ENCODE results near the gene SLC25A42.
"Not testable (repeated sequence)": the region's sequence is repeated elsewhere in the genome, so short reads cannot be mapped to it uniquely, and the experiment has no call there.

The SLC25A42 gene, protein sequence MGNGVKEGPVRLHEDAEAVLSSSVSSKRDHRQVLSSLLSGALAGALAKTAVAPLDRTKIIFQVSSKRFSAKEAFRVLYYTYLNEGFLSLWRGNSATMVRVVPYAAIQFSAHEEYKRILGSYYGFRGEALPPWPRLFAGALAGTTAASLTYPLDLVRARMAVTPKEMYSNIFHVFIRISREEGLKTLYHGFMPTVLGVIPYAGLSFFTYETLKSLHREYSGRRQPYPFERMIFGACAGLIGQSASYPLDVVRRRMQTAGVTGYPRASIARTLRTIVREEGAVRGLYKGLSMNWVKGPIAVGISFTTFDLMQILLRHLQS

DNA sequence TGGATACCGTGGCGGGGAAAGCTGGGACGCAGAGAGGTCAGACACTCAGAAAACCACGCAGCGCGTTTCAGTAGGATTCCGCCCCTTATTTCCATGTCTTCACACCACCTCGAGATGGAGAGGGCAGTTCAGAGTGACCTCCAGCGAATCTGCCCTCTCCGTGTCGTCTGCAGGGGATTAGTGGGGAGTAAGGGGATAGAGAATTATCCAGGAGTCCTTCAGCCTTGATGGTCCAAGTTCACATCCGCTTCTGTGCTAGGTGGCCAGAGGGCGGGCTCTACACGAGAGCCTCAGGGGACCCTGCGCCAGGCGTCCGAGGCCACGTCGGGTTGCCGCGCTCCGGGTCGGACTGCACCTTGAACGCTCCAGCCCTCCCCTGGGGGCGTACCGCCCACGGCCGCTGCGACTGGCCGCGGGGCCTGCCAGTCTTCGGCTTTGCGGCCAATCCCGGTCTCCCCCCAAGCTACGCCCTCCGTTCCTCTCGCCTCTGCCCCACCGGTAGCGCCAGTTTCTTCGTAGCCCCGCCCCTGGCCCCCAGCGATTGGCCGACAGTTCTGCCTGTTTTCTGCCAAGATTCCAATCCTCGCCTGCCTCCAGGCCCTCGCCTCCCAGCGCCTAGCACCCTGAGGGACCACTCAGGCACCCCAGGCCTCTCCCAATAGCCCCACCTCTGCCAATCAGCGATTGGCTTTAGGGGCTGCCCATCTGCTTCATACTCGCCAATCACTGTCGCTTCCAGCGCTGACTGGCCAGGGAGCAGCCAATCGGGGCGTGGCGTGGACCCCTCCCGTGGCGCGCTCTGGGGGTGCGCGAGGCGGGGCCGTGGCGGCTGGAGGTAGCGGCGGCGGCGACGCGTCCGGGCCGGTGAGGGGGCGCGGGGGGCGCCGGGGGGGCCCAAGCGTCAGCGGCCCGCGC, at the start of gene SLC25A42:
Gene SLC25A42 (plus strand): TSS at position 812 of the 915 bp plus-strand sequence. CDS start 32,131 bp downstream, outside the sequence.
- peak; percentile 95 for DNase-seq

DNA sequence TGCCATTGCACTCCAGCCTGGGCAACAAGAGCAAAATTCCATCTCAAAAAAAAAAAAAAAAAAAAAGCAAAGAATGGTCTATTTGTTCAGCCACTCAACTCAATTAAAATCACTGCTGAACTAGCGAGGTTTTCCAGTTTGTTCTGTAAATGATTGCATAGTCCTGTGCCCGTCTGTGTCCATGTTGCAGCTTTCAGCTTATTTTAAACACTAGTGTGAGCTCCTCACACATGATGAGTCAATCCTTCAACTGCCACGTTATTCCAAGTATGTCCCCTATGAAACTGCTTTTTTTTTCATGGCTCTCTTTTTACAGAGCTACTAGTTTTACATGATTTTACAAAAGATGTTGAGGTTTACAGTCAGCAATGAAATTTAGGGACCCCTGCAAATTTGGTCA, 42.7 kb upstream of the SLC25A42 start:
- no peak for DNase-seq

DNA sequence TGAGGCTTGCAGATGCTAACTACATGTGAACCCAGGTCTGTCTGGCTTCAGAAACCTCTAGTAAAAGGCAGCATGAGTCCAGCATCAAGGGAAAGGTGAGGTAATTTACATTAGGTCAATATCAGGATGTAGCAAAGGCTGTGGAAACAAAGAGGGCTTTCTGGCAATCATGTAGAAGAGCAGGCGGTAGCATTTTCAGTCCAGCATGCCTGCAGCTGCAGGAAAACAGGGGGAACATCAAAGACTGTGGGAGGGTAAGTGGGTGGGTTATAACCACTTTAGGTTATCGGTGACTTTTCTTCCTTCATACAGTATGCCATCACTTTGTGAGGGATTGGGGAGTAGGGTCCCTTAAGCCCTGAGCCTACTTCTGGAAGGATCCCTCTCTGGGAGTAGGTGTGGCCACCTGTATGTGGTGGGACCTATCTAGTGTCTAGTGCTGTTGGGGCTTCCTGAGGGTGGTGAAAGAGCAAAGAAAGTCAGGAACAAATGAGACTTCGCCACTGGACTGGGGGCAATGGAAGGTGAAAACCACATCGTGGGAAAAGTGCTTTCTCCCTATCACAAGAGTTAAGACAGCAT, 41.3 kb upstream of the SLC25A42 start:
- no peak for DNase-seq

DNA sequence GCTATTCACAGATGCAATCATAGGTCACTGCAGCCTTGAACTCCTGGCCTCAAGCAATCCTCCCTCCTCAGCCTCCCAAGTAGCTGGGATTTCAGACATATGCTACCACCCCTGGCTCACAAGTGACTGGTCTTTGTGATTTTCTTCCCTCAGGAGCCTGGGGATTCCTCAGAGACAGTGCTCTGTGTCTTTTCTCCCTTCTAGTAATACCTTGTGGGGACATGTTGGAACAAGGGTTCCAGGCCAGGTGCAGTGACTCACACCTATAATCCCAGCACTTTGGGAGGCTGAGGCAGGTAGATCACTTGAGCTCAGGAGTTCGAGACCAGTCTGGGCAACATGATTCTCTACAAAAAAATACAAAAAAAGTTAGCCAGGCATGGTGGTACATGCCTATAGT, 40.4 kb upstream of the SLC25A42 start:
- DNase-seq: not testable (repeated sequence)

DNA sequence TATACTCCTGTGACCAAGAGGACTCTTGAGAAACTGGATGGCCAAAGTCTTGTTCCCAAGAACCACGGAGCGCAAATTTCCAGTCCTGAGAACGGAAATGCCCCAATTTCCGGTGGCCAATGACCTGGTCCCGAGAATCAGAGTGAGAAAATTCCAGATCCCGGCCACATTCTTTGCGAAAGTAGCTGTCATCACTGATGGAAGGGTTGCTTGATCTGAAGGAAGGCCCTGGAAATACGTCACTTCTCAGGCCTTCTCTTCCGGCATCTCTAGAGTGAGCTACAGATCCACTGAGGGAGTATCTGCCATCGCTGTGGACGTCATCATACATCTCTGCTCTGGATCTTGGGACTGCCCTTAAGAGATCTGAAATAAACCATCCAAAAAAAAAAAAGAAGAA, 37.9 kb upstream of the SLC25A42 start:
- DNase-seq: no peak

DNA sequence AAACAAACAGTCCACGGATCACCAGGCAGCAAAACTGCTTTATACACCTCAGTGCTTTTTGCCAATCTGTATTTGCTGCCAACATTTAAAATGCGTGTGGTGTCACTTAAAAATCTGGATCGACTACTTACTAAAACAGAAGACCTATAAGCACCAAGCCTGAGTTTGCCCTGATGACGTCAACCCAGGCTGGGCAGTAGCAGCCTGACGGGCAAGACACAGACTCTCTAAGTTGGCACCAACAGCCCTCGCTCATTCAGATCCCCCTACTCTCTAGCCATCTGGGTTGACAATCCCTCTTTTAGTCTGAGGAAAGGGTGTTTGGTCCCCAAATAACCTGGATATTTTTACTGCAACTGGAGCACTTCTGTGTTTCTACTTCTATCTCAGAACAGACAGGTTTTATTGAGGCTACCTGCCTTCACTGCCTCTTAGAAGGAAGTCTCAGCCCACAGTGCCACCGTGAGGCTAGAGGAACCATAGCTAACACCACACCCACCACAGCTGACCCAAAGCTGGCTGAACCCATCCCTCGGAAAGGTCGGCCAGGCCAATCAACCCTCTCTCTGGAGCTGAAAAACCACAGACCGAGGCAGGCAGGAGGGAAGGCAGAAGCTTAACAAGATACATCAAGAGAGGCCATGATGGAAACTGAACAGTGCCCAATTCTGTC, 37.4 kb upstream of the SLC25A42 start:
- no peak for DNase-seq

DNA sequence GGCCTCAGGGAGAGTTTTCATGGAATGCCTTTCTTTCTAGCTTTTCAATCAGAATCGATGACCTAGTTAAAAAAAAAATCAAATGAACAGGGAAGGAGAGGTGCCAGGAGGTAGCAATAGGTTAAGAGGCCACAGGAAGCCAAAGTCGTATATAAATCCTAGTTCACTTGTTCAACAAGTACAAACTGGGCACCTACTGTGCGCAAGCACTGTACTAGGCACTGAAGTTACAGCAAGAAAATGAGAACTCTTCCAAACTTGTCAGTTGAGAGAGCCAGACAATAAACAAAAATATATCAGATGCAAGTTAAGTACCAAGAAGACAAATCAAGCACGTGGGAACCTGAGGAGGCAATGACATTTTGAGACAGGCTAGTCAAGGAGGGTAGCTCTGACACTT, 36.6 kb upstream of the SLC25A42 start:
- DNase-seq: no peak

DNA sequence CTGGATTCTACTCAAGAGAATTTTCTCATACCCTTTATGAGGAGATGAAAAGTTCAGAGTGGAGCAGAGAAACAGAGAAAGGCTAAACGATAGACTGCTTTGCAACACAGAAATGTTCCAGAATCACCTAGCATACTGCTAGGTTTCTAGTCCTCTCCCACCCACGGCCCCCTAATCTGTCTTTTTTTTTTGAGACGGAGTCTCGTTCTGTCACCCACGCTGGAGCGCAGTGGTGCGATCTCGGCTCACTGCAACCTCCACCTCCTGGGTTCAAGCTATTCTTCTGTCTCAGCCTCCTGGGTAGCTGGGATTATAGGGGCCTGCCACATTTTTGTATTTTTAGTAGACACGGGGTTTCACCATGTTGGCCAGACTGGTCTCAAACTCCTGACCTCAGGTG, 35.3 kb upstream of the SLC25A42 start:
- DNase-seq: no peak

DNA sequence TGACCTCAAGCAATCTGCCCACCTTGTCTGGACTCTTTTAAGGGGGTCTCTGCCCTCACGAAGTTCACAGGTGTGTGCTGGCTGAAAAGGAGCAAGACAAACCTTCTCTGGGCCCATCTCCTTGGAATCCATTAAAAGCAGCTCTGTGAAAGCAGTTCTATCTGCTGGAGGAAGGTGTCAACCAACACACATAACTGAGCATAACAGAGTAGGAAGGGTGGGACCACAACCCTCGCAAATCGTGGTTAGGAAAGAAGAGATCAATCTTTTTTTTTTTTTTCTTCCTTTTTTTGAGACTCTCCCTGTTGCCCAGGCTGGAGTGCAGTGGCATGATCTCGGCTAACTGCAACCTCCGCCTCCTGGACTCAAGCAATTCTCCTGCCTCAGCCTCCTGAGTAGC, 31.9 kb upstream of the SLC25A42 start:
- DNase-seq: no peak

DNA sequence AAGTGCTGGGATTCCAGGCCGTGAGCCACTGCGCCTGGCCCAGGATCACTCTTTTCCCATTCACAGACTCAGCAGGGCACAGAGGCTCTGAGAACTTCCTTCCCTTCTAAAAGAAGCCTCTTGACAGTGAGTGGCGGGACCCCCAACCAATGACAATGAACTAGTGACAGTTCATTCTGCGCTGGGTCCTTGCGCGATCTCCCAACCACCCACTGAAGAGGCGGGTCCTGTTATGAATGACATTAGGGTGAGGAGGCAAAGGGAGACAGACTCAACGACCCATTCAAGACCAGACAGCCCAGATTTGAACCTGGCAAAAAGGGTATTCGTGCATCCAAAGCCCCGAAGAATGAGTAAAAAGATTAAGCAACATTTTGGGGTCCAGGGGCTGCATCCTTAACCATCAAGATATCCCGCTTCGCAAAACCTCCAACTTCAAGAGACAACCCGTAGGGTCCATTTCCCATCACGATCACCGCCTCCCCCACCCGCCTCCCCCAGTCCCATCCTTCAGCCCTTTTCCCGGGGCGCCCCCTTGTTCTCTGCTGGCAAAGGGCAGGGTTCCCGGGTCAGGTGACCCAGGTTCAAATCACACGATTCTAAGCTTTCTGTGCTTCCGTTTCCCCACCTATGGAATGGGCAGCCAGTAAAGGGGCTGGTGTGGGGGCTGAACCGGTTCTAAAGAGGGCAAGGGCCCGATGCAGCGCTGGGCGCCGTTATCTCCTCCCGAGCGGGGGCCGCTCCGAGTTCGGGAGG, 31.2 kb upstream of the SLC25A42 start:
- DNase-seq: peak; percentile 58

DNA sequence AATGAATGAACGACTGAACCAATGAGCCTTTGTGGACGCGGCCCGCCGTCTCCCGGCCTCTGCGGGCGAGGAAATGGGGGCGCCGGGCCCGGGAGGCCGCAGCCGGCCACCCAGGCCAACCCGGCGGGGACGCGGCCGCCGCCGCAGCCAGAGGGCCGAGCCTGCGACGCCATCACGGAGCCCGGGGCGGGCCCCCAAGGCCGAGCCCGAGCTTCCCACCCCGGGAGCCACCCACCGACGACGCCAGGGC, 30.7 kb upstream of the SLC25A42 start:
- DNase-seq: no peak

DNA sequence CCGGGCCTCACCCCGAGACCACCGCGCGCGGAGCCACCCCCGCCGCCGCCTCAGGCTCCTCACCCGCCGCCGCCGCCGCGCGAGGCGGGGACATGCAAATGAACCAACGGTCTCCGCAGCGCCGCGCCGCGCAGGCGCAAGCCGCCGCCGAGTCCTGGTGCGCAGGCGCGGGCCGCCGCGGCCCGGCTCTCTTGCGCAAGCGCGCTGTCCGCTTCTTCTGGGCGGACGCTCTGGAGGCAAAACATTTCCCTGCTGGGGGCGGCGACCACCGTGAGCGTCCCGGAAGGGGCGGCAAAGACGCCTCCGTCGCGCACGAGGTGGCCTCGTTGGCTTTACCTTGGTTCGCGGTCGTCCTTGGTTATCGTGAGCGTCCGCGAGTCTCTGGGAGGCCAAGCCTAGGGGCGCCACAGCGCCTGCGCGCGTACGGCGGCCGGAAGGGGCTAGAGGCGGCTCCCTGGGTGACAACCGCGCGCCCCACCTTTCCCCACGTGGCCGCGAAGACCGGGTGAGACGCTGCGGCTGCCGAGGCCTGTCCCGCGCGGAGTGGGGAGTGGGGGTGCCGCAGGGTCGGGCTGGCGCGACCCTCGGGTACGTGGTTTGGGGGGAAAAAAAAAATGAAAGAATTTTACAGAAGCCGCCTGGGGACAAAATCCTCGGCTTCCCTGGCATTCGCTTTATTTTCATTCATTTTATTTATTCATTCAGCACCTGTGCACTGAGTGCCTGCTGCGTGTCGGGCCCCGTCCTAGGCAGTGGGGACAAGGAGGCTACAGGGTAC, 30.2 kb upstream of the SLC25A42 start, which contains the start of the genes ARMC6 and SUGP2:
Gene ARMC6 (plus strand): TSS at position 178 of the 778 bp plus-strand sequence. CDS start 607 bp downstream, outside the sequence.
Gene SUGP2 (minus strand): TSS at position 92 of the 778 bp plus-strand sequence. CDS start 2,446 bp downstream, outside the sequence.
- peak; percentile 61 for DNase-seq

DNA sequence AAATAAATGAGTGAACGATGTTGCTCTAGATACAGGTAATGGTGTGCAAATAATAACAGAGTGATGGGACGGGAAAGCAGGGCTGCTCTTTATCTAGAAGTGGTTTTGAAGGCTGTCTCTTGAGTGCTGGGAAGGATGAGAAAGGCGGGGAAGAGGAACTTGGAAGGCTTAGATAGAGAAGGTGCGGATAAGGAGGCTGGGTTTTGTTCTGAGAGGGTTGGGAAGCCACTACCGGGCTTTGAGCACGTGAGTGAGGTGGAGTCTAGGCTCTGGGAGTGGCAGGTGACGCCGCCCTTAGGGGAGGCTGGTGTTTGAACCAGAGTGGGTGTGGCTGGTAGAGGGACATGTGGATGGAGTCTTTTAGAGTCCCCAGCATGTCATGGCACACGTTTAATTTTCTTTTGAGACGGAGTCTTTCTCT, 29.6 kb upstream of the SLC25A42 start:
- DNase-seq: no peak

DNA sequence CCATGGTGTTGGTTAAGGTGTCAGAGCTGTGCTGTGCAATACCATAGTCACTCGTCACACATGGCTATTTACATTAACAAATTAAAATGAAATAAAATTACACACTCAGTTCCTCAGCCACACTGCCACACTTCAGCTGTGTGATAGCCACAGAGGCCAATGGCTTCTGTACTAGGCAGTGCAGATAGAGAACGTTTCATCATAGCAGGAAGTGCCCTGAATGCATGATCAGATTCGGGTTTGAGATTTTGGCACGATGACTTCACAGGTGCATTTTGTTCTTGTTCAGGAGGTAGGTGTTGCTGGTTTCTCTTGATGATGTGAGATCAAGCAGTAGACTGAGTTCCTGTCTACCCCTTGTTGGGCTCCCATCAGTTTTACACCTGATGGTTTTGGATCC, 23.9 kb upstream of the SLC25A42 start:
- no peak for DNase-seq

DNA sequence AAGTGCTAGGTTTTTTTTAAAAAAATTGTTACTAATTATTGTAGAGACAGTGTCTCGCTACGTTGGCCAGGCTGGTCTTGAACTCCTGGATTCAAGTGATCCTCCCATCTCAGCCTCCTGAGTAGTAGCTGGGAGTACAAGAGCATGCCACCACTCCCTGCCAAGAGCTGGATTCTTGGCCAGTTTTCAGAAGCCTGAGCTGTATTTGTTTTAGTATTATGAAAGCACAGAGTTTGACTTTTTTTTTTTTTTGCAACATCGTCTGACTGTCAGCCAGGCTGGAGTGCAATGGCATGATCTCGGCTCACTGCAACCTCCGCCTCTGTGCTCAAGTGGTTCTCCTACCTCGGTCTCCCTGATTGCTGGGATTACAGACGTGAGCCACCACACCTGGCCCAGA, 23.4 kb upstream of the SLC25A42 start:
- DNase-seq: no peak

DNA sequence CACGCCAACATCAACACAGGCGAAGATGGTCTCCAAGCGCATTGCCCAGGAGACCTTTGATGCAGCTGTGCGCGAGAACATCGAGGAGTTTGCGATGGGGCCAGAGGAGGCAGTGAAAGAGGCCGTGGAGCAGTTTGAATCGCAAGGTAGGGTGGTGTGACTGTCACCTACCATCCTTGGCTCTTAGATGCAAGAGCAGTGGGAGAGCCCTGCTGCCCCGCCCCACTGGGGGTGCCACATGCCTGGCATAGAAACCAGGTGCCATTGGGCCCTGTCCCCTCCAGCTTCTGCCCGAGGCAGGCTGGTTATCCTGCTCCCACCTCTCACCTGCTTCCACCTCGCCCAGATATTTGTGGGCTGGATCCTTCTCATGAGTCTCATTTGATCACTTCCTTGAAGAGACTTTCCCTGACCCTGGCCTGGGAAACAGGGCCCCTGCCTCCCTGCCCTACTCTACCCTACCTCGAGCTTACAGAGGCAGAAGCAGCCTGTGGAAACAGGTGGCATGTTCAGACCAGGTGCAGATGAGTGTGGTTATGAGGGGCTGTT, 21.0 kb upstream of the SLC25A42 start:
- DNase-seq: no peak

DNA sequence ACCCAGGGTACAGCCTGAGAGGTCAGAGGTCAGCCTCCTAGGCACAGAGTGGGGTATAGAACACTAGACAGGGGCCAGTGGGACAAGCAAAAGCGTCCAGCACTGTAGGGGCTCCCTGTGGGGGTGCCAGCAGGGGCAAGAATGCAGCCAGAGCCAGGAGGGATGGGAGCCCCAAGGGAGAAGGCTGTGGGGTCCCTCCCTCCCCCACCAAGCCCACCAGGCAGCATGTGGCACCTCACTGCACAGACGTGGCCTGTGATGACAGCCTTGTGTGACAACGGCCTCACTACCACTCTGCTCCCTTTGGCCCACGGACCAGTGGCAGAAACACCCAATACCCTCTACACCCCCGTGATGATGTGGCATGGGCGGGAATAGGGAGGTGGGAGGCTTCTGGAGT, 20.3 kb upstream of the SLC25A42 start:
- no peak for DNase-seq

DNA sequence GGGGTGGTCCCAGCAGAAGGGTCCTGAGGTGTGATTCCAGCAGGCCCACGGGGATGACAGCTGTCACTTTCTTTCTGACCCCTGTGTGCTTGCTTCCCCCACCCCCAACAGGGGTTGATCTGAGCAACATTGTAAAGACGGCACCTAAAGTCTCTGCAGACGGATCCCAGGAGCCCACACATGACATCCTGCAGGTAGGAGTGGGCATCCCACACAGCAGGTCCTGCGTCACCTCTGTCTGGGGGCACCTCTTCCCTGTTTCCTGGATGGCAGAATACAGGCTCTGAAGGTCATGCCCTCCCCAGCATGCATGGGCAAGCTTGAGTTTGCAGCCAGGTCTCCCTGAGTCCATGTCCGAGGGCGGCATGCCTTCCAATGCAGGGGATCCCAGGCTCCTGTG, 19.9 kb upstream of the SLC25A42 start:
- DNase-seq: no peak

DNA sequence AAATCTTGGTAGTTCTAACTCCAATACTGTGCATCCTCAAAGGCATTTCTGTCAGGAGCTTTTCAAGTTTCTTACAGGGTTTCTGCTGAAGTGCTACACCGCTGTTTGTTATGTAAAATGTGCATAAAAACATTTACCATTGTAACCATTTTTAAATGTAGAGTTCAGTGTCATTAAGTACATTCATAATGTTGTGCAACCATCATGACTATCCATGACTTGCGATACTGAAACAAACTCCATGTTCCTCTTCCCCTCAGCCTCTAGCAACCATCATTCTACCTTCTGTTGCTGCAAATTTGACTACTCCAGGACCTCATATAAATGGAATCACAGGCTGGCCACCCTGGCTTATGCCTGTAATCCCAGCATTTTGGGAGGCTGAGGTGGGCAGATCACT, 14.4 kb upstream of the SLC25A42 start:
- no peak for DNase-seq

DNA sequence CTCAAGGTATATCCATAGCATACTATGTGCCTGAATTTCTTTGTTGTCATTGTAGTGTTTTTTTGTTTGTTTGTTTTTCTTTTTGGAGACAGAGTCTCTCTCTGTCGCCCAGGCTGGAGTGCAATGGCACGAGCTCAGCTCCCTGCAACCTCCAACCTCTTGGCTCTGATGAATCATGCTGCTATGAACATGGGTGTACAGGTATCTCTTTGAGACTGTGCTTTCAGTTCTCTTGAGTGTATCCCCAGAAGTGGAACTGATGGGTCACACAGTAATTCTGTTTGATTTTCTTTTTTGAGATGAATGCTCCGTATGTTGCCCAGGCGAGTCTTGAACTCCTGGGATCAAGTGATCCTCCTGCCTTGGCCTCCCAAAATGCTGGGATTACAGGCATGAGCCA, 13.7 kb upstream of the SLC25A42 start:
- no peak for DNase-seq

DNA sequence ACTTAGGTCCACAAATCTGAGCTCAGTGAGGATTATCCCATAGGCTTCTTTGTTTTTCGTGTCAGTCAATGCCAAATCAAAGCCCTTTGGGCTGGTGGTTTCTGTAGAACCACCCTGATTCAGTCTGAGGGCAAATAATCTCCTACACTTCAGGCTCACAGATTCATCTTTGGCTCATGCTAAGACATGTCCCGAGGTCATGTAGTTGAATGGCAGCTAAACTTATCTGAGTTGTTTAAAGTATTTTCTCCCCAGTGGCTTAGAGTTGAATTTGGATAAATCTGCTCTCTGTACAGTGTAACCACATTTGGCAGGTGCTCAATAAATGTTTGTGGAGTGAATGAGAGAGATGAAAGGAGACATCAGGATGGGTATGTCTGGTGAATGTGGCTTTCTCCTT, 13.1 kb upstream of the SLC25A42 start:
- DNase-seq: no peak

Data from NCI-H2081 treated with DMSO at 0.1 percent for 48 hours (cell line).